Muscle layer of duodenum (tissue), 2 donors: Measurements from ENCODE around the gene RSPH9.

Experiments used
- H3K27ac ChIP-seq: one replicate; pipeline ENCODE4 v1.7.0; 2013; ENCODE audit warnings: mild to moderate bottlenecking, low read length
- H3K27me3 ChIP-seq: one replicate; pipeline ENCODE4 v1.7.0; 2013; ENCODE audit warnings: low read depth, mild to moderate bottlenecking, control low read depth, low read length
- H3K36me3 ChIP-seq, 2 donors: one replicate each; pipeline ENCODE4 v1.7.0; 2013; ENCODE audit warnings: low read length in 2 of 2, control low read depth in 1 of 2, mild to moderate bottlenecking in 1 of 2; ENCODE audit not compliant: insufficient read depth in 2 of 2, control insufficient read depth in 1 of 2
- H3K4me1 ChIP-seq, 2 donors: one replicate each; pipeline ENCODE4 v1.7.0; 2013; ENCODE audit warnings: low read length in 2 of 2, mild to moderate bottlenecking in 2 of 2, control low read depth in 1 of 2, moderate library complexity in 1 of 2; ENCODE audit not compliant: insufficient read depth in 2 of 2, control insufficient read depth in 1 of 2
- H3K4me3 ChIP-seq, 2 donors: one replicate each; pipeline ENCODE4 v1.7.0; 2013; ENCODE audit warnings: low read length in 2 of 2, low read depth in 1 of 2, mild to moderate bottlenecking in 1 of 2
- H3K9me3 ChIP-seq, 2 donors: one replicate each; pipeline ENCODE4 v1.7.0; 2013; ENCODE audit warnings: low read length in 2 of 2, control low read depth in 1 of 2, mild to moderate bottlenecking in 1 of 2; ENCODE audit not compliant: control insufficient read depth in 1 of 2
- donor health status: healthy.

RSPH9 gene

DNA sequence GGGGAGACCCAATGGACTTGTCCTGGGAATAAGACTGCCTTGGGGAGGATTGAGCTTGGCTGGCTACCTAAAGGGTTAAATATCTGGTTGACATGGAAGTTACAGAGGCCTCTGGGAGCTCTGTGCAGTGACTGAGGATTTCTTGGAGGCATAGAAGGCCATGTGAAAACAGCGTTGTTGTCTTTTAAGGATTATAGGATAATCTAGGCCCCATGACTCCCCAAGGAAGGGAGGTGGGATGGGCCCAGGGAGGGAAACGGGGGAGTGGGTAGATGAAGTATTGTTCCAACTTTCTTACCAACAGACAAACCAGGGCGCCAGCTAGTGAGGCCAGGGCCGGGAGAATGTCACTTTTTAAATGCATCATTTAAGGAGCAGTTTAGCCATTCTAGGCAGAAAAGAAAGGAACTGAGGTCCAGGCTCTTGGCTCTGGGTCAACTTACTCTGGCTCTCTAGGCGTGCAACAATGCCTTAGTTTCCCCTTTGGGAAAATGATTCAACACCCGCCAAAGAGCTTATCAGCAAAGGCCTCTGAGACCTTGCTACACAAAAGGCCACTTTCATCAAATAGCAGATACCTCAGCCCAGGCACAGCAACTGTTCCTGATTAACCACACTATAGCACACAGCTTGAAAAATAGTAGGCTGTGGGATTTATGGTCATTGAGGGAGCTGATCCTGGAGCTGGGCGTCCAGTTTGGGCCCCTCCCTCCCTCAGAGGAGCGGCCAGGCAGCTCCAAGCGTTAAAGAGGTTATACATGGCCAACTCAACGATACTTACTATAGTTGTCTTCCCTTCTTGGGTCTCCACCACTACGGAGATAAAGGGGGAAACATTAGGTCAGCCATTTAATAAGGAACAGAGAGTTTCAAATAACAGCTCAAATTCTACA is 35.7 kb downstream of the RSPH9 start:
- Histone ChIP-seq H3K36me3 (peaks cover 38 to 50% of the 10 kb centered on the region in 2 donors), H3K4me1 (peaks cover 0 to 3% of the 10 kb centered on the region in 2 donors), H3K27me3 (no peaks in the 10 kb centered on the region), H3K27ac (no peak overlapping the region), H3K4me3 (no peak overlapping the region), H3K9me3 (no peaks in the 10 kb centered on the region)

DNA sequence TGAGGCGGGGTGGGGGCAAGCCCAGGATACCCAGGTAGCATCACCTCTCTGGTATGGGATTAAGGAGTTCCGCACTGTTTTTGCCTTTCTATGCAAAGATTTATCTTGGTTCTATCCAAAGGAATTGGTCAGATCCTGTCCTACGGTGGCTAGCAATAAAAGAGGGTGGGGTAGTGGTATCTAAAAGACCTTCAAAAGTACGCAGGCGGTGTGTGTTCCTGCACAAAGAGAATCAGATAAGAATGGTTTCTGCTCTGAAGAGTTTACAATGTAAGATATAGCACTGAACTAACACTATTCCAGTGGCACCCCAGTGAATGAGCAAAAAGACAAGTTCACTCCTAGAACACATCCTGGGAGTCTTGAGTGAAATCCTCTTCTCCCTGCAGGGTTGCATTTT is 36.5 kb downstream of the RSPH9 start:
- Histone ChIP-seq H3K27ac (no peak overlapping the region), H3K27me3 (no peaks in the 10 kb centered on the region), H3K36me3 (peaks cover 32 to 44% of the 10 kb centered on the region in 2 donors), H3K4me3 (no peak overlapping the region), H3K9me3 (no peaks in the 10 kb centered on the region), H3K4me1 (peaks cover 1 to 11% of the 10 kb centered on the region in 2 donors)

DNA sequence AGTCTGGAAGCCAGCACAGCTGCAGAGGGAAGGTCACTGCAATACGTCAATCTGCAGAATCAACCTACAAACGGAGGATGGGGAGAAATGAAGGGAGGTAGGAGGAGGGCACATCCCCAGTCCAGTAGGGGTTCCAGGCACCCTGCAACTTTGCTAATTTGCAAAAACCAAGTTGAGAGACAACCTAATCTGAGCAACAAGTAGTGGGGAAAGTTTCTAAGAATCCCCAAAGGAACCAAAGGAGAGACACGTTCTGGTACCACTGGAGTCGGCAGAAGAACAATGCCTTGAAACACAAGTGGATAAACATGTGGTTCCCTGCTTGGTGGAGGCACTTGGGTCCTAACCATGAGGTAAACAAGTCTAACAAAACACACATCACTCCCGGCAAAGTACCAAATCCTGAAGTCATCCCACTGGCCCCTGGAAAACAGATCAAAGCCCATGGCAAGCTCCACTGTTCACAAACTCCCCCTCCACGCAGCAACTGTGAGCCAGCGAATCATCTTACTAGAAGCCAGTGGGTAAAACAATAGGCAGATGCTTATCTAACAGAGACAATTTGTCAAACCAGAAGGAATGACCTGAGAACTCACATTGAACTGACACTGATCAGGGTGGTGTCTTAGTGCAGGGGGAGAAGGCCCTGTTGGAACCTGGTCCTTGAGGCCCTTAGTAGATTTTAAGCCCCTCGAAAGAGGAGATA is 38.0 kb downstream of the RSPH9 start:
- Histone ChIP-seq H3K27ac (no peak overlapping the region), H3K9me3 (no peaks in the 10 kb centered on the region), H3K36me3 (peaks cover 17 to 28% of the 10 kb centered on the region in 2 donors), H3K4me1 (peaks cover 9 to 20% of the 10 kb centered on the region in 2 donors), H3K4me3 (no peak overlapping the region), H3K27me3 (no peaks in the 10 kb centered on the region)

DNA sequence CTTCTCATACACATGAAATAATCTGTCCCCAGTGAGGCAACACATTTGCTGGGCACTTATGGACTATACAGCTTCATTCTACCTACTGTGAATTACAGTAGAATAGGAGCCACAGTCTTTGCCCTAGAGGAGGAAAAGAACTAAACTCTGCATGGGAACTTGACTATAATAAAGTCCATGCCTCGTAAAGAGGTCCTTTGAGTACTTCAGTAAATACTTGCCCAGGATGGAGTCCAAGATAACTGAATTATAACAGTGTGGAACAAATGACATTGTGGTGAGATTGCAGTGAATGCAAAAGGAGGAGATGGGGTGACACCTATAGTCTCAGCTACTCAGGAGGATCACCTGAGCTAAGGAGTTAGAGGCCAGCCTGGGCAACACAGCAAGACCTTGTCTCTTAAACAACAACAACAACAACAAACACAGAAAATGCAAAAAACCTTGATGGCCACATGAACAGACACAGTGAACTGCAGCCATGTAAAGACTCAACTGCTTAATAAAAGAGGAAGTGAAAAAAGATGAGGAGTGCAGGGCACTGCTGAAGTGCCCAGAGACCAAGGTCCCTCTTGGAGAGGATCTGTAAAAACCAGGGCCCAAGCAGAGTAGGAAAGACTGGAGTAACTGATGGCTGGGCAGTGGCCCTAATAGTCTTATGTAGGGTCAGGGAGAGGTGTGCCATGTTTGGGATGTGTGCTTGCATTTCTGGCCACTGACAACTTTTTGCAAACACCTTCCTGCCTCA is 39.0 kb downstream of the RSPH9 start:
- peaks cover 9 to 25% of the 10 kb centered on the region in 2 donors for H3K4me1 ChIP-seq
- H3K4me3 ChIP-seq: no peak overlapping the region
- H3K27me3 ChIP-seq: no peaks in the 10 kb centered on the region
- H3K9me3 ChIP-seq: no peaks in the 10 kb centered on the region
- H3K27ac ChIP-seq: no peak overlapping the region
- peaks cover 8 to 18% of the 10 kb centered on the region in 2 donors for H3K36me3 ChIP-seq

DNA sequence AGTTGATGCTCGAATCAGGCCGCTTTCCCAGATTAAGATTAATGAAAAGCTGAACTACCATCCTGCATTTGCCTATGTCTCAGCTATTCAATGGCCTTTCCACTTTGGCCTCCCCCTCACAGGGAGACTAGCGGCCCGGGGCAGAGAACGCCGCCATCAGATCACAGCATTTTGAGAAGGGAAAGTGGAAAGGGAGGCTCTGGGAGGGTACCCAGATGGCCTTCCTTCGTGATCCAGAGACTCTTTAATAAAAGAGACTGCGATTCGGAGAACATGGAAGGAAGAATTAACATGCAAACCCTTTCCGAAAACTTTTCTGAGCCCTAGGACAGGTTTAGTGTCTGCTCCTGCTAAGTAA is 42.2 kb downstream of the RSPH9 start:
- H3K27ac ChIP-seq: peak overlapping the region; percentile 89
- H3K4me1 ChIP-seq: peaks cover 9 to 25% of the 10 kb centered on the region in 2 donors

DNA sequence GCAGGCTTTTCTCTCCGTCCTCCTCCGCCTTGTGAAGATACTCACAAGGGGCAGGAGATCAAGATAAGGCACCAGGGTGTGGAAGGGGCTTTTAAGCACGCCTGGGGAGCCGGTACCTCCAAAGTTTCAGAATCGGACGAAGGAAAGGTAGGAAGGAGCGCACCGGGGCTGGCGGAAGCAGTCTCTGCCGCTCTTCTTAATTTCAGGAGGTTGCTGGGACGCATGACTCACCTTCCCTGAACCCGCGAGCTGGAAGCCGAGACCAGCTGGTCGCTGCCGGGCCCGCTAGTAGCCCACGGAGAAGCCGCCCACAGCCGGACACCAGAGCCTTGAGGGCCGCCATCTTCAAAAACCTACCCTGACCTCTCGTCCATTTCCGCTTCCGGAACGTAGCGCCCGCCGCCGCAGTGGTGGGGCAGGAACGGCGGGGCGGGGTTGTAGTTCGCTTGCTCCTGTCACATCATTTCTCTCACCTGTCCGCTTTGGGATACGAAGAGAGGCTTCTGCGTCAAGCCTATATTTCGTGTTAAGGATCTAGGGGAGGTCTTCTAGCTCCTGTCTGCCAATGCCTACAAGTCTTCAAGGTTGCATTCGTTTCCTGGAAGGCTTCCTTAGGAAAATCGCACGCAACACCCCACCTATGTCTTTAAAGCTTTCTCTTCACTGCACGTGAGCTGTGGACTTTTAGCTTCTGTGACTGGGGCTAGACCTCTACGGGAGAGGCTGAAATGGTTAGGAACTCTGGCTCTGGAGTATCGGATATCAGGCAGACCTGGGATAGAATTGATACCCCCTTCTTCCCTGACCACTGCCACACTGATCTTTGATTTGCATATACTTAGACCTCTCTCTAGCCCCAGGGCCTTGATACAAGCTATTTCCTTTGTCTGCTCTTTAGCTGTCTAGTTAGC is 42.9 kb downstream of the RSPH9 start, which contains the start of gene MRPS18A:
MRPS18A (minus strand) TSS at position 355 of the 911 bp plus-strand sequence; CDS start at position 343, 12 bp downstream.
- H3K4me3 ChIP-seq: peak within 1 kb of the TSS; percentile 98
- H3K4me1 ChIP-seq: peaks cover 9 to 22% of the 10 kb centered on the region in 2 donors
- no peaks in the 10 kb centered on the region for H3K36me3 ChIP-seq
- peak within 1 kb of the TSS; percentile 89 for H3K27ac ChIP-seq
- no peaks in the 10 kb centered on the region for H3K27me3 ChIP-seq
- no peaks in the 10 kb centered on the region for H3K9me3 ChIP-seq

More for the DNA sequence above, 42.2 kb downstream of the RSPH9 start:
- Histone ChIP-seq H3K27me3 (no peaks in the 10 kb centered on the region), H3K36me3 (no peaks in the 10 kb centered on the region), H3K4me3 (peak overlapping the region; percentile 98), H3K9me3 (no peaks in the 10 kb centered on the region)

DNA sequence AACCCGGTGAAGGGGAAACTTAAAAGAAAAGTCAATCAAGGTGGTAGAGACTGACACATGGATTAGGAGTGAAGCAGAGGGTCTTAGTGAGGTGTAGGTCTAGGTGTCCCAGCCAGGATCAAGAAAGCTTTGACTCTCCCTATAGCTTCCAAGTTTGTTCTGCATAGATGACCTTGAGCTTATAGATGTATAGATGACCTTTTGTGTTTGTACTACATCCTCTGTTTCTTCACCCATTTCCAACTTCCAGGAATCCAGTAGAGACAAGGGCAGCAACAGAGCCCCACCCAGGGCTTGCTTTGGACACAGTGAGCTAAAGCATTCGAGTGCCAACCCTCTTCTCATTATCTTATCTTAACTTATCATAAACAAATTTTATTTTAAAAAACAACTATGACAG is 44.6 kb downstream of the RSPH9 start:
- no peak overlapping the region for H3K27ac ChIP-seq
- H3K9me3 ChIP-seq: no peaks in the 10 kb centered on the region
- H3K27me3 ChIP-seq: no peaks in the 10 kb centered on the region
- no peaks in the 10 kb centered on the region for H3K36me3 ChIP-seq
- H3K4me3 ChIP-seq: no peak overlapping the region
- H3K4me1 ChIP-seq: peaks cover 9 to 22% of the 10 kb centered on the region in 2 donors

DNA sequence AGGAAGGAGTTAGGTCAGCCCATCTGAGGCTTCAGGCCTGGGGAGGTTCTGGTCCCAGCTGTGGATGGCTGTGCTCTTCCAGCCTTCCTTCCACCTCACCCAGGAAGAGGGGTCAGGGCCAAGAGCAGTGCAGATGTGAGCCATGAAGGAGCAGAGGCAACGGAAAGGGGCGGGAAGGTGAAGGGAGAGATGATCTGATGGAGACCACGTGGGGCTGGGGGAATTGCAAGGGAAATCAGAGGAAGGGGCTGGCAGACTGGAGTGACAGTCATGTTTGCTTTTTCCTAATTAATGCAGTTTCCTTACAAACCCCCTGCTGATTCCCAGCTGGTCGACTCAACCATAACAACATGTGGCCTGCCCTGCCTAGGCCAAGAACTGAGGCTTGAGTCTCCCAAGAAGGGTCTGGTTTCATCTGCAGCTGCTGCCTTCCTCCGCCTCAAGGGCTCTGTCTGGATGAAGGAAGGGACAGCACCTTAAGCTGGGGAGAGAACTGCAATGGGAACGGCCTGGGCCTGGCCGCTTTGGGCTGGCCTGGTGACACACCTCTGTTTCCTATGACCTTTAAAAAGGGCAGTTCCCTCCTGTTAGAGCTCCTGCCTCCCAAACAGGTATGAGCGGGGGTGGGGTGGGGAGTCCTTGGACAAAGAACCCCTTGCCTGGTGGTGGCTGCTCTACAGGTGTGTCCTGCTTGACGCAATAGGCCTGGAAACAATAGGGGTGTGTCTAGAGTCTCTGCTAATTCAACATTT is 50.6 kb downstream of the RSPH9 start:
- H3K27ac ChIP-seq: peak overlapping the region; percentile 80
- no peak overlapping the region for H3K4me3 ChIP-seq
- H3K4me1 ChIP-seq: peaks cover 9 to 16% of the 10 kb centered on the region in 2 donors
- H3K9me3 ChIP-seq: no peaks in the 10 kb centered on the region
- no peaks in the 10 kb centered on the region for H3K36me3 ChIP-seq
- no peaks in the 10 kb centered on the region for H3K27me3 ChIP-seq

DNA sequence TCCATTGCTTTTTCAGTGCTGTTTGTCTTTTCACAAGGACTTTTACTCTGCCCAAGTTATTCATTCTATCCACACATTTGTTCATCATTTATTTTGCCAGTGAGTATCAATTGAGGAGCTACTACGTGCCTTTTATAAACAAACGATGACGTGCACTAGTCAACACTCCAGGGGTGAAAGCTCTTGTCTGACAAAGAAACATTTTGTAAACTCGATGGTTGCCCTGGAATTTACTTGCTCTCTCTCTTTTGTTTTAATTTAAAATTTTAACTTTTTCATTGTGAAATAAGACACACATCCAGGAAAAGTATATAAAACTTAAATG is 51.1 kb downstream of the RSPH9 start:
- H3K27me3 ChIP-seq: no peaks in the 10 kb centered on the region
- no peaks in the 10 kb centered on the region for H3K36me3 ChIP-seq
- no peak overlapping the region for H3K4me3 ChIP-seq
- H3K27ac ChIP-seq: peak overlapping the region; percentile 80
- H3K4me1 ChIP-seq: peaks cover 9 to 16% of the 10 kb centered on the region in 2 donors
- no peaks in the 10 kb centered on the region for H3K9me3 ChIP-seq

DNA sequence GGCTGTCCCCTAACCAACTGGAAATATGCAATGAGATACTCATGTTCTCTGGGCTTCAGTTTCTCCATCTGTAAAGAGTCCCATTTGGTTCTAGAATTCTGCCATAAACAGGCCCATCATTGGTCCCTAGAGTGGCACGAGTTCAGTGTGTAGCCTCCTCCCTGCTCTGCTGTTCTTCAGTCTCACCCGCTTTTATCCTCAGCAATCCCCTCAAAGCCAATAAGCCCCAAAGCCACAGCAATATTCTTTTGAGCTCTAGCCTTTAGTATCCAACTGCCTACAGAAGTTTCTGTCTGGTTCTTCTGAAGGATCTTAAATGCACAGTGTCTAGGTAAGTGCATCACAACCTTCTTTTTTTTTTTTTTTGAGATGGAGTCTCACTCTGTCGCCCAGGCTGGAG is 52.6 kb downstream of the RSPH9 start:
- H3K4me3 ChIP-seq: no peak overlapping the region
- H3K4me1 ChIP-seq: peaks cover 16 to 22% of the 10 kb centered on the region in 2 donors
- no peak overlapping the region for H3K27ac ChIP-seq
- H3K36me3 ChIP-seq: no peaks in the 10 kb centered on the region
- H3K9me3 ChIP-seq: no peaks in the 10 kb centered on the region
- no peaks in the 10 kb centered on the region for H3K27me3 ChIP-seq
